Prostate gland (tissue), 2 donors: ENCODE data around the gene CACNG5. TPM values are rescaled to one million over a fixed set of nuclear protein-coding genes. Genes with fewer than 3 reads are reported as not detected.

ENCODE experiments used
- DNase-seq: peaks from one replicate; pipeline ENCODE4 v3.0.0-alpha.2; 2019; ENCODE audit warnings: low spot score
- H3K27ac ChIP-seq, 2 donors: fragments of 200-600 bp; sonication (generic); 2 replicates each; pipeline ENCODE4 v1.5.1; 2017 to 2019
- H3K27me3 ChIP-seq: fragments of 200-600 bp; sonication (generic); replicated peaks from 2 replicates; pipeline ENCODE4 v1.5.1; 2019; ENCODE audit not compliant: insufficient read depth
- H3K36me3 ChIP-seq, 2 donors: fragments of 200-600 bp; sonication (generic); 1 replicate in 1 of 2; 2 replicates in 1 of 2; pipeline versions ENCODE4 v1.5.1 to v1.8.1; 2017 to 2019
- H3K4me1 ChIP-seq: fragments of 200-600 bp; sonication (generic); replicated peaks from 2 replicates; pipeline ENCODE4 v1.5.1; 2019
- H3K4me3 ChIP-seq, 2 donors: fragments of 200-600 bp; sonication (generic); 2 replicates each; pipeline ENCODE4 v1.5.1; 2017 to 2019
- H3K9me3 ChIP-seq: fragments of 200-600 bp; sonication (generic); 2 replicates; pipeline ENCODE4 v1.5.1; 2017
- POLR2A ChIP-seq: fragments of 450-650 bp; IDR thresholded peaks from one replicate; pipeline ENCODE4 v1.6.1; 2016; ENCODE audit warnings: antibody characterized with exemption, mild to moderate bottlenecking
- POLR2AphosphoS5 ChIP-seq: sonication (generic); formaldehyde crosslinking; IDR thresholded peaks from one replicate; pipeline ENCODE4 v1.6.1; 2017; ENCODE audit warnings: antibody characterized with exemption
- WGBS: methylation state at CpG from one replicate; pipeline ENCODE4 v1.1.5; 2018; 5-methylcytosine and 5-hydroxymethylcytosine counted together
- intact Hi-C: fragments of 100-400 bp; cut with DNase I; formaldehyde crosslinking; loops from one replicate; pipeline ENCODE4 v1.14.2; 2022
- total RNA-seq, 2 donors: library from RNA; depleted of rRNA; stranded (reverse); fragments of >200 nt; gene quantifications; one replicate each; pipeline ENCODE4 v1.1.0, GENCODE V29; 2016
- TF ChIP-seq, protein P1 (sequence below), 4 experiments: fragments of 200-600 bp in 2 of 4; fragments of 450-650 bp in 2 of 4; sonication (generic) in 2 of 4; IDR thresholded peaks; 1 replicate in 3 of 4; 2 replicates in 1 of 4; pipeline ENCODE4 v1.5.1; 2016 to 2019; ENCODE audit warnings: antibody characterized with exemption in 4 of 4, mild to moderate bottlenecking in 2 of 4, moderate library complexity in 2 of 4

CACNG5 gene
- total RNA-seq, 2 donors from 2014 or later = not detected

DNA sequence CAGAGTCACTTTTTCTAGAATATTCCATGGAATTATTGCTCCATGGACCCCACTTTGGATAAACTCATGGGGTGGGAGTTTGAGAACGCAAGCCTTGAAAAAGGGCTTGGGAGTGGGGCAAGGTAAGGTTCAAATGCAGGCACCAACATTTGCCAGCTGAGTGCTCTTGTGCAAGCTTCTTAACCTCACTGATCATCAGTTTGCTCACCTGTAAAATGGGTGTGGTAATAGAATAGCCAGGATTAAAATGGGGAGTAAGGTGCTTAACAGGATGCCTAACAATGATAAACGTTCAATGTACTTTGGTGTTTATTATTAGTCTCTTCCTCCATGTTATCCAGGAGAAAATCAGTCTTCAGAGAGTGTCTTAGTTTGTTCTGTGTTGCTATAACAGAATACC lies 39.0 kb downstream of the CACNG5 start:
- Histone ChIP-seq H3K9me3 (no peaks in the 10 kb centered on the region), H3K27ac (no peak overlapping the region), H3K27me3 (no peaks in the 10 kb centered on the region), H3K4me1 (no peaks in the 10 kb centered on the region), H3K4me3 (no peak overlapping the region), H3K36me3 (no peaks in the 10 kb centered on the region)
- WGBS = 66% methylated on average over 2 of the region's 2 CpGs
- DNase-seq = no peak
- intact Hi-C loops = no loop called here
- TF ChIP-seq, protein P1, sequence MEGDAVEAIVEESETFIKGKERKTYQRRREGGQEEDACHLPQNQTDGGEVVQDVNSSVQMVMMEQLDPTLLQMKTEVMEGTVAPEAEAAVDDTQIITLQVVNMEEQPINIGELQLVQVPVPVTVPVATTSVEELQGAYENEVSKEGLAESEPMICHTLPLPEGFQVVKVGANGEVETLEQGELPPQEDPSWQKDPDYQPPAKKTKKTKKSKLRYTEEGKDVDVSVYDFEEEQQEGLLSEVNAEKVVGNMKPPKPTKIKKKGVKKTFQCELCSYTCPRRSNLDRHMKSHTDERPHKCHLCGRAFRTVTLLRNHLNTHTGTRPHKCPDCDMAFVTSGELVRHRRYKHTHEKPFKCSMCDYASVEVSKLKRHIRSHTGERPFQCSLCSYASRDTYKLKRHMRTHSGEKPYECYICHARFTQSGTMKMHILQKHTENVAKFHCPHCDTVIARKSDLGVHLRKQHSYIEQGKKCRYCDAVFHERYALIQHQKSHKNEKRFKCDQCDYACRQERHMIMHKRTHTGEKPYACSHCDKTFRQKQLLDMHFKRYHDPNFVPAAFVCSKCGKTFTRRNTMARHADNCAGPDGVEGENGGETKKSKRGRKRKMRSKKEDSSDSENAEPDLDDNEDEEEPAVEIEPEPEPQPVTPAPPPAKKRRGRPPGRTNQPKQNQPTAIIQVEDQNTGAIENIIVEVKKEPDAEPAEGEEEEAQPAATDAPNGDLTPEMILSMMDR (IDR thresholded peaks at IDR 0.05) = no peak
- no peak for TF ChIP-seq POLR2A
- TF ChIP-seq POLR2AphosphoS5 = no peak

DNA sequence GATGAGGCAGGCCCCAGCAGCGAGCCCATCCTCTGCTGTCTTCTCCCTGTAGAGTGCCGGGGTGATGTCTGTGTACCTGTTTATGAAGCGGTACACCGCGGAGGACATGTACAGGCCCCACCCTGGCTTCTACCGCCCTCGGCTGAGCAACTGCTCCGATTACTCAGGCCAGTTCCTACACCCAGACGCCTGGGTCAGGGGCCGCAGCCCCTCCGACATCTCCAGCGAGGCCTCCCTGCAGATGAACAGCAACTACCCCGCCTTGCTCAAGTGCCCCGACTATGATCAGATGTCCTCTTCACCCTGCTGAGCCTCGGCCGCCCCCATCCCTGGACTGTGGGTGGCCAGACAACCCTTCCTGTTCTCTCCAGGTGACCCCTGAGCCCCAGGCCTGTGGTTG lies 50.0 kb downstream of the CACNG5 start:
- TF ChIP-seq POLR2AphosphoS5 (no peak), POLR2A (no peak)
- TF ChIP-seq, protein P1 (IDR thresholded peaks at IDR 0.05) = no peak
- Histone ChIP-seq H3K27ac (no peak overlapping the region), H3K4me1 (no peaks in the 10 kb centered on the region), H3K9me3 (no peaks in the 10 kb centered on the region), H3K27me3 (no peaks in the 10 kb centered on the region), H3K36me3 (no peaks in the 10 kb centered on the region), H3K4me3 (no peak overlapping the region)
- no peak for DNase-seq
- 93% methylated on average over 16 of the region's 16 CpGs for WGBS
- intact Hi-C loops = no loop called here

DNA sequence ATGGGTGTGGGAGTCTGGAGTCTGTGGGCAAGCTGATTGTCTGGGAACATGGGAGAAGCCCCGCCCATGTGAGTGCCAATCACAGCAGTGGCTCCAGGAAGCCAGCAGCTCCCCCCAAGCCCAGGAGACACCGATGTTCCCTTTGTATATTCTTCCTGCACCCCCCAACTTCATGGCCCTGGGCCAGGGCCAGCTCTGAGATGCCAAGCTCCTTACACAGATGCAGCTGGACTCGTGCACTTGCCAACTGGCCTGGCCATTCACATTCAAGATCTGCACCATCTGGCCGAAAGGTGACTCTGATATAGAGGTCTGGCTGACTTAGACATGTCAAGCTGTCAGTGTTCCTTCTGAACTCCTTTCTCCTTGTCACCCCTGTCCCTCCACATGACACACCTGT lies 50.5 kb downstream of the CACNG5 start:
- Histone ChIP-seq H3K27ac (no peak overlapping the region), H3K4me3 (no peak overlapping the region), H3K9me3 (no peaks in the 10 kb centered on the region), H3K36me3 (no peaks in the 10 kb centered on the region), H3K4me1 (no peaks in the 10 kb centered on the region), H3K27me3 (no peaks in the 10 kb centered on the region)
- intact Hi-C loops = no loop called here
- DNase-seq = no peak
- TF ChIP-seq, protein P1 (IDR thresholded peaks at IDR 0.05) = no peak
- TF ChIP-seq POLR2AphosphoS5 (no peak), POLR2A (no peak)
- 48% methylated on average over 4 of the region's 4 CpGs for WGBS

DNA sequence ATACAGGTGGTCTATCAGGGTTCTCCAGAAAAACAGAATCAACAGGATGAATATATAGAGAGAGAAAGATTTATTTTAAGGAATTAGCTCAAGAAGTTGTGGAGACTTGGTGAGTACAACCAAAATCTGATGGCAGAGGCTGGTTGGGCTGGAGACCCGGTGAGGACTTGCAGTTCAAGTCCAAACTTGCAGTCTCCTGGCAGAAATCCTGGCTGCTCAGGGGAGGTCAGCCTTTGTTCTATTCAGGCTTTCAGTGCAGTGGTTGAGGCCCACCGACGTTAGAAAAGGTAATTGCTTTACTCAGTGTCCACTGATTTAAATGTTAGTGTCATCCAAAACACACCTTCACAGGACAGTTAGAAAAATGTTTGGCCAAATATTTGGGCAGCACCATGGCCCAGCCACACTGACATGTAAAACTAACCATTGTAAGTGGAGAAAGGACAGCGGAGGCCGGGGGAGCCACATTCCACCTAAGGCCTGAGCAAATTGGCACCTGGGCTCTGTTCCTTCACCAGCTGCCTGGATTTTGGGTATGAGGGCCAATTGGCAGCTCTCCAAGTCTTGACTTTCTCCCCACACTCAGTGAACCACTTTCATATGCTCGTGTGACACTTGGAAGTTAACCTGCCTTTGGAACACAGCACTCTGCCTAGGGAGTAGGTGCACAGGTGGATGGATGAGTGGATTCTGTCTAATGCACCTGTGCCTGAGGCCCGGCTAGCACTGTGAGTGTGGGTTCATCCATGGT lies 54.7 kb downstream of the CACNG5 start:
- Histone ChIP-seq H3K27ac (no peak overlapping the region), H3K36me3 (no peaks in the 10 kb centered on the region), H3K4me1 (no peaks in the 10 kb centered on the region), H3K9me3 (no peaks in the 10 kb centered on the region), H3K27me3 (no peaks in the 10 kb centered on the region), H3K4me3 (no peak overlapping the region)
- TF ChIP-seq POLR2A = no peak
- DNase-seq = no peak
- WGBS = 52% methylated on average over 7 of the region's 7 CpGs
- intact Hi-C loops = no loop called here

DNA sequence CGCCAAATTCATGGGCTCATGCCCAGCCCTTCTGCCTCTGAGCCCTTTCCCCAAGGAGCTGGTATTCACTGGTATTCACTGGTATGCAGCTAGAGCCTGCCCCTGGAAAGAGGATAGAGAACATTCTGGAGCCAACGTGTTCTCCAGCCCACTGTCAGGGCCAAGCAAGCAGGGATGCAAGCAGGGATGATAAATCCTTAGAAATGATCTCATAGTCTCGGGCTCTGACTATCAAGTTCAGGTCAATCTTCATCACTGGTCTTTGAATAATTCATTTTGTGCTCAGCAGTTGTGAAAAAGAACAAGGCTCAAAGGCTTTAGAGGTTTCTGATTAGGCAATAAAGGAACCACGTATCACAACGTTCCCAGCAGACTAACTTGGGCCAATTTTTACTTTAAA lies 57.3 kb downstream of the CACNG5 start:
- no peak for DNase-seq
- H3K27me3 ChIP-seq = no peaks in the 10 kb centered on the region
- H3K4me1 ChIP-seq = no peaks in the 10 kb centered on the region
- intact Hi-C loops = no loop called here
- 47% methylated on average over 5 of the region's 5 CpGs for WGBS
- H3K4me3 ChIP-seq = no peak overlapping the region
- no peaks in the 10 kb centered on the region for H3K9me3 ChIP-seq
- no peak for TF ChIP-seq POLR2AphosphoS5
- TF ChIP-seq, protein P1 (IDR thresholded peaks at IDR 0.05) = no peak
- H3K27ac ChIP-seq = no peak overlapping the region
- no peaks in the 10 kb centered on the region for H3K36me3 ChIP-seq
